Measurements from ENCODE around the gene UNC79. TPM values are rescaled to one million over a fixed set of nuclear protein-coding genes. Genes with fewer than 3 reads are reported as not detected.

UNC79 gene
- total RNA-seq, result under 0.01 and 0.34 TPM in 2 replicates

GRCh38 chr14:93430315-93431035, at the start of gene UNC79:
UNC79 (plus strand) TSS chr14:93430939; CDS start chr14:93431030, 91 bp downstream.

Other genes starting within 250 kb of the UNC79 start
- 6.6 and 14.2 TPM in 2 replicates for gene MOAP1, start 246.0 kb upstream of the UNC79 start, total RNA-seq
- gene LYSET, start 245.6 kb upstream of the UNC79 start, total RNA-seq, result 3.8 and 5.4 TPM in 2 replicates
- 3.3 and 9.9 TPM in 2 replicates for gene GON7, start 223.9 kb upstream of the UNC79 start, total RNA-seq
- 11.7 and 18.8 TPM in 2 replicates for gene UBR7, start 223.7 kb upstream of the UNC79 start, total RNA-seq
- 10.6 and 12.3 TPM in 2 replicates for gene BTBD7, start 97.9 kb upstream of the UNC79 start, total RNA-seq
- gene COX8C, start 83.8 kb upstream of the UNC79 start, total RNA-seq, result not detected in 2 replicates